HEK293 (cell line): ENCODE measurements around the gene ARHGEF28.

Experiments
- CTCF ChIA-PET: fragments of 350-600 bp; formaldehyde crosslinking; extraction: SDS; loops from one replicate; lab custom pipeline; 2021; ENCODE audit warnings: antibody characterized with exemption; lab: Yijun Ruan, JAX
- POLR2A ChIA-PET: fragments of 300-600 bp; formaldehyde crosslinking; extraction: SDS; loops from one replicate; lab custom pipeline; 2020; ENCODE audit warnings: antibody characterized with exemption, inconsistent platforms; lab: Yijun Ruan, JAX
- H3K27ac ChIP-seq: fragments of 200-500 bp; sonication (Bioruptor generic); 2 replicates; pipeline ENCODE4 v1.5.1; 2014; ENCODE audit warnings: low read depth, low read length, control low read depth, inconsistent platforms; ENCODE audit errors: extremely low read depth
- H3K36me3 ChIP-seq, 2 experiments: fragments of 200-500 bp in 1 of 2; sonication (Bioruptor generic) in 1 of 2; 1 replicate in 1 of 2; 2 replicates in 1 of 2; pipeline ENCODE4 v1.5.1; 2014 to 2017; ENCODE audit warnings: inconsistent platforms in 2 of 2, low read length in 2 of 2; ENCODE audit not compliant: control insufficient read depth in 2 of 2, insufficient read depth in 1 of 2
- H3K4me1 ChIP-seq: fragments of 200-500 bp; sonication (Bioruptor generic); 2 replicates; pipeline ENCODE4 v1.5.1; 2014; ENCODE audit warnings: mild to moderate bottlenecking, low read length, inconsistent platforms; ENCODE audit not compliant: control insufficient read depth, insufficient read depth
- H3K4me3 ChIP-seq: 2 replicates; pipeline ENCODE4 v1.5.1; 2011; ENCODE audit warnings: low read depth, mild to moderate bottlenecking, control low read depth, low read length, moderate library complexity
- H3K9me3 ChIP-seq: fragments of 200-500 bp; sonication (Bioruptor generic); 2 replicates; pipeline ENCODE4 v1.5.1; 2014; ENCODE audit warnings: low read depth, low read length, inconsistent platforms; ENCODE audit not compliant: control insufficient read depth, insufficient read depth
- ELK4 ChIP-seq: IDR thresholded peaks from 2 replicates; pipeline ENCODE4 v1.6.1; 2011; ENCODE audit warnings: mild to moderate bottlenecking, low read depth, low read length, borderline replicate concordance
- SP2 ChIP-seq: fragments of 450-650 bp; formaldehyde crosslinking; IDR thresholded peaks from 2 replicates; pipeline ENCODE4 v1.5.1; 2016; ENCODE audit warnings: missing biosample characterization, missing genetic modification characterization
- TCF7L2 ChIP-seq: IDR thresholded peaks from 2 replicates; pipeline ENCODE4 v1.6.1; 2011; ENCODE audit warnings: low read depth, mild to moderate bottlenecking, inconsistent platforms, low read length, moderate library complexity, borderline replicate concordance
- ZFP37 ChIP-seq: fragments of 450-650 bp; formaldehyde crosslinking; IDR thresholded peaks from 2 replicates; pipeline ENCODE4 v1.5.1; 2016; ENCODE audit warnings: missing biosample characterization, missing genetic modification characterization
- ZNF10 ChIP-seq: fragments of 450-650 bp; formaldehyde crosslinking; IDR thresholded peaks from 2 replicates; pipeline ENCODE4 v1.5.1; 2017; ENCODE audit warnings: missing biosample characterization, missing genetic modification characterization
- ZNF174 ChIP-seq: fragments of 450-650 bp; formaldehyde crosslinking; IDR thresholded peaks from 2 replicates; pipeline ENCODE4 v1.5.0; 2017; ENCODE audit warnings: missing biosample characterization, mild to moderate bottlenecking, missing genetic modification characterization
- ZNF449 ChIP-seq: fragments of 450-650 bp; formaldehyde crosslinking; IDR thresholded peaks from 2 replicates; pipeline ENCODE4 v1.5.1; 2017; ENCODE audit warnings: missing biosample characterization, mild to moderate bottlenecking, missing genetic modification characterization, moderate library complexity
- ZNF514 ChIP-seq: fragments of 450-650 bp; formaldehyde crosslinking; IDR thresholded peaks from 2 replicates; pipeline ENCODE4 v1.5.1; 2016; ENCODE audit warnings: missing biosample characterization, missing genetic modification characterization
- ZNF548 ChIP-seq: fragments of 450-650 bp; formaldehyde crosslinking; IDR thresholded peaks from 2 replicates; pipeline ENCODE4 v1.5.1; 2016; ENCODE audit warnings: missing biosample characterization, missing genetic modification characterization
- ZNF596 ChIP-seq: fragments of 450-650 bp; IDR thresholded peaks from 2 replicates; pipeline ENCODE4 v1.5.0; 2018; ENCODE audit warnings: missing biosample characterization, mild to moderate bottlenecking, missing genetic modification characterization, moderate library complexity
- ZNF843 ChIP-seq: fragments of 450-650 bp; formaldehyde crosslinking; IDR thresholded peaks from 2 replicates; pipeline ENCODE4 v1.5.1; 2016; ENCODE audit warnings: missing biosample characterization, missing genetic modification characterization
- TF ChIP-seq, protein P1 (sequence below): fragments of 450-650 bp; formaldehyde crosslinking; IDR thresholded peaks from 2 replicates; pipeline ENCODE4 v1.5.1; 2016; ENCODE audit warnings: missing biosample characterization, missing genetic modification characterization
- TF ChIP-seq, protein P2 (sequence below): fragments of 450-650 bp; IDR thresholded peaks from 2 replicates; pipeline ENCODE4 v1.5.1; 2018; ENCODE audit warnings: missing biosample characterization, mild to moderate bottlenecking, missing genetic modification characterization

ARHGEF28 gene

DNA sequence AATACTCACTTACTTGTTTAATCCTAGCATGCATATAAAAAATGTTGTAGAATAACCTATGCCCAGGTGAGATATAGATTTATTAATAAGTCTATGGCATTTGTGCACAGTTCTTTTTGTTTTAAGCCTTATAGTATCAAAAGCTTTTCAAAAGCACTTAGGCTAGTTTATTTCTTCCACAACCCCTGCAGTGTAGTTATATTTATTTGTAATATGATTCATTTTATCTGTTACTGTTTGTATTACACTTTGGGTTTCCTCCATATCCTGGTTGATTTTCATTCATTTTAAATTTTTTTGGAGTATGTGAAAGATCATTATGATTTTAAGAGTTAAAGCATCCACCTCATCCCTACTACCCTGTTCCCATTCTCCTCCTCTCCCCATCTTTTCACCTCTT is 18.8 kb upstream of the ARHGEF28 start:
- H3K27ac ChIP-seq, result no peak overlapping the region
- no peaks in the 10 kb centered on the region for H3K4me1 ChIP-seq
- H3K36me3 ChIP-seq, result no peaks in the 10 kb centered on the region
- ChIA-PET POLR2A (interaction anchor here (1.0 kb wide), 1 partner anchor 35 kb away, joined by 3 read pairs; no protein-coding TSS in a partner anchor), CTCF (interaction anchor here (0.5 to 1.1 kb wide), 4 partner anchors 10 to 1788 kb away, joined by 3 to 11 read pairs (median 3); no protein-coding TSS in a partner anchor)
- H3K9me3 ChIP-seq, result no peaks in the 10 kb centered on the region
- H3K4me3 ChIP-seq, result no peak overlapping the region
- no peak for TF ChIP-seq ZNF843 (tag by site-specific recombination)
- no peak for TF ChIP-seq ZFP37
- no peak for TF ChIP-seq ZNF514 (tag by site-specific recombination)

GRCh38 chr5:73612799-73613198 is 13.2 kb upstream of the ARHGEF28 start:
- Histone ChIP-seq H3K36me3 (no peaks in the 10 kb centered on the region), H3K4me1 (no peaks in the 10 kb centered on the region), H3K9me3 (no peaks in the 10 kb centered on the region), H3K27ac (no peak overlapping the region), H3K4me3 (no peak overlapping the region)
- TF ChIP-seq SP2 (no peak), ZNF10 (tag by site-specific recombination) (no peak), ZNF548 (tag by site-specific recombination) (no peak), ZNF596 (tag by site-specific recombination) (no peak), ZNF449 (tag by site-specific recombination) (no peak)
- POLR2A ChIA-PET, result no interaction called here
- CTCF ChIA-PET, result interaction anchor here (0.7 to 1.1 kb wide), 2 partner anchors 17 to 94 kb away, joined by 3 read pairs; no protein-coding TSS in a partner anchor

DNA sequence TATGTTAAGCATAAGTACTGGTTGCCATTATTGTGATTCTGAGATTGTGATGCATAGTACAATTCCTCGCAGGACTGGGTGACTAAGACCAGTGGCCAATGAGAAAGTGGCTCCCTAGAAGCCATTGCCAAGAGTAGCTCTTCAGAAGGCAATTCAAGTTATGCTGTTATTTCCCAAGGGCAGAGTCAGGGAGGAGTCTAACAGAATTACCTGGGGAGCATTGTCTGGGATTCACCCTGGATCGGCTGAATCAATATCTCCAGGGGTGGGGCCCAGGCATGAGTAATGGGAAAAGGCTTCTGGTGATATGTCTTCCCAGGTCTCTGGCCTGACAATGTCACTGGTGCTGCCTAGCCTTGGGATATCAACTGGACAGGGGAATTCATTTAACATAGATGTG is 10.9 kb upstream of the ARHGEF28 start:
- CTCF ChIA-PET, result no interaction called here
- POLR2A ChIA-PET, result no interaction called here
- no peaks in the 10 kb centered on the region for H3K36me3 ChIP-seq

More for the DNA sequence above, 10.9 kb upstream of the ARHGEF28 start:
- Histone ChIP-seq H3K4me1 (no peaks in the 10 kb centered on the region), H3K9me3 (no peaks in the 10 kb centered on the region), H3K27ac (no peak overlapping the region), H3K4me3 (no peak overlapping the region)
- TF ChIP-seq, protein P1, sequence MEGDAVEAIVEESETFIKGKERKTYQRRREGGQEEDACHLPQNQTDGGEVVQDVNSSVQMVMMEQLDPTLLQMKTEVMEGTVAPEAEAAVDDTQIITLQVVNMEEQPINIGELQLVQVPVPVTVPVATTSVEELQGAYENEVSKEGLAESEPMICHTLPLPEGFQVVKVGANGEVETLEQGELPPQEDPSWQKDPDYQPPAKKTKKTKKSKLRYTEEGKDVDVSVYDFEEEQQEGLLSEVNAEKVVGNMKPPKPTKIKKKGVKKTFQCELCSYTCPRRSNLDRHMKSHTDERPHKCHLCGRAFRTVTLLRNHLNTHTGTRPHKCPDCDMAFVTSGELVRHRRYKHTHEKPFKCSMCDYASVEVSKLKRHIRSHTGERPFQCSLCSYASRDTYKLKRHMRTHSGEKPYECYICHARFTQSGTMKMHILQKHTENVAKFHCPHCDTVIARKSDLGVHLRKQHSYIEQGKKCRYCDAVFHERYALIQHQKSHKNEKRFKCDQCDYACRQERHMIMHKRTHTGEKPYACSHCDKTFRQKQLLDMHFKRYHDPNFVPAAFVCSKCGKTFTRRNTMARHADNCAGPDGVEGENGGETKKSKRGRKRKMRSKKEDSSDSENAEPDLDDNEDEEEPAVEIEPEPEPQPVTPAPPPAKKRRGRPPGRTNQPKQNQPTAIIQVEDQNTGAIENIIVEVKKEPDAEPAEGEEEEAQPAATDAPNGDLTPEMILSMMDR, result no peak
- no peak for TF ChIP-seq ZNF174 (tag by site-specific recombination)
- no peak for TF ChIP-seq TCF7L2
- no peak for TF ChIP-seq ELK4
- TF ChIP-seq, protein P2, sequence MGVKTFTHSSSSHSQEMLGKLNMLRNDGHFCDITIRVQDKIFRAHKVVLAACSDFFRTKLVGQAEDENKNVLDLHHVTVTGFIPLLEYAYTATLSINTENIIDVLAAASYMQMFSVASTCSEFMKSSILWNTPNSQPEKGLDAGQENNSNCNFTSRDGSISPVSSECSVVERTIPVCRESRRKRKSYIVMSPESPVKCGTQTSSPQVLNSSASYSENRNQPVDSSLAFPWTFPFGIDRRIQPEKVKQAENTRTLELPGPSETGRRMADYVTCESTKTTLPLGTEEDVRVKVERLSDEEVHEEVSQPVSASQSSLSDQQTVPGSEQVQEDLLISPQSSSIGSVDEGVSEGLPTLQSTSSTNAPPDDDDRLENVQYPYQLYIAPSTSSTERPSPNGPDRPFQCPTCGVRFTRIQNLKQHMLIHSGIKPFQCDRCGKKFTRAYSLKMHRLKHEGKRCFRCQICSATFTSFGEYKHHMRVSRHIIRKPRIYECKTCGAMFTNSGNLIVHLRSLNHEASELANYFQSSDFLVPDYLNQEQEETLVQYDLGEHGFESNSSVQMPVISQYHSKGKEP (tag by site-specific recombination), result no peak
